Parathyroid adenoma (tissue), 2 donors: ENCODE measurements around the gene MED25.

Experiments used
- H2AFZ ChIP-seq: fragments of 300-600 bp; sonication (generic); one replicate; pipeline ENCODE4 v1.7.0; 2017; ENCODE audit warnings: antibody characterized with exemption, mild to moderate bottlenecking
- H3K27ac ChIP-seq: fragments of 300-600 bp; sonication (generic); one replicate; pipeline ENCODE4 v1.7.0; 2017
- H3K27me3 ChIP-seq: fragments of 300-600 bp; sonication (generic); one replicate; pipeline ENCODE4 v1.7.0; 2017; ENCODE audit warnings: low read length; ENCODE audit not compliant: control insufficient read depth, insufficient read depth
- H3K36me3 ChIP-seq: fragments of 300-600 bp; sonication (generic); one replicate; pipeline ENCODE4 v1.7.0; 2017; ENCODE audit warnings: low read length; ENCODE audit not compliant: control insufficient read depth, insufficient read depth
- H3K4me1 ChIP-seq: fragments of 300-600 bp; sonication (generic); one replicate; pipeline ENCODE4 v1.7.0; 2017; ENCODE audit warnings: control low read depth
- H3K4me2 ChIP-seq: fragments of 300-600 bp; sonication (generic); one replicate; pipeline ENCODE4 v1.7.0; 2017; ENCODE audit warnings: low read length
- H3K4me3 ChIP-seq: fragments of 300-600 bp; sonication (generic); one replicate; pipeline ENCODE4 v1.7.0; 2017; ENCODE audit warnings: low read depth, low read length
- H3K79me2 ChIP-seq: fragments of 300-600 bp; sonication (generic); one replicate; pipeline ENCODE4 v1.7.0; 2017; ENCODE audit warnings: control low read depth
- H3K9ac ChIP-seq: fragments of 300-600 bp; sonication (generic); one replicate; pipeline ENCODE4 v1.7.0; 2017; ENCODE audit warnings: mild to moderate bottlenecking
- H3K9me3 ChIP-seq: fragments of 300-600 bp; sonication (generic); one replicate; pipeline ENCODE4 v1.7.0; 2017; ENCODE audit warnings: low read length; ENCODE audit not compliant: control insufficient read depth
- CTCF ChIP-seq: fragments of 300-600 bp; sonication (generic); IDR thresholded peaks from one replicate; pipeline ENCODE4 v1.7.0; 2017; ENCODE audit warnings: antibody characterized with exemption, mild to moderate bottlenecking
- donor health status: primary hyperparathyroidism.

MED25 gene

GRCh38 chr19:49846408-49846807 is 28.3 kb downstream of the MED25 start:
- no peak for TF ChIP-seq CTCF
- Histone ChIP-seq H3K36me3 (no peaks in the 10 kb centered on the region), H3K79me2 (no peaks in the 10 kb centered on the region), H3K9me3 (no peaks in the 10 kb centered on the region), H2AFZ (no peak overlapping the region), H3K4me1 (no peaks in the 10 kb centered on the region), H3K4me3 (no peak overlapping the region), H3K27ac (no peak overlapping the region), H3K4me2 (no peak overlapping the region), H3K27me3 (no peaks in the 10 kb centered on the region), H3K9ac (no peak overlapping the region)

GRCh38 chr19:49847731-49848696 is 29.9 kb downstream of the MED25 start:
- peaks cover 4% of the 10 kb centered on the region for H3K4me1 ChIP-seq
- no peaks in the 10 kb centered on the region for H3K9me3 ChIP-seq
- H3K27ac ChIP-seq: no peak overlapping the region
- no peaks in the 10 kb centered on the region for H3K27me3 ChIP-seq
- no peaks in the 10 kb centered on the region for H3K36me3 ChIP-seq
- H3K9ac ChIP-seq: no peak overlapping the region
- no peak for TF ChIP-seq CTCF
- H3K4me3 ChIP-seq: no peak overlapping the region
- H2AFZ ChIP-seq: no peak overlapping the region
- peaks cover 10% of the 10 kb centered on the region for H3K79me2 ChIP-seq
- no peak overlapping the region for H3K4me2 ChIP-seq

- H3K9me3 ChIP-seq: no peaks in the 10 kb centered on the region
- H3K4me3 ChIP-seq: no peak overlapping the region
- peaks cover 10% of the 10 kb centered on the region for H3K79me2 ChIP-seq
- no peak for TF ChIP-seq CTCF
- H3K27me3 ChIP-seq: no peaks in the 10 kb centered on the region
- no peak overlapping the region for H2AFZ ChIP-seq
- no peak overlapping the region for H3K4me2 ChIP-seq
- no peak overlapping the region for H3K27ac ChIP-seq
- no peaks in the 10 kb centered on the region for H3K36me3 ChIP-seq
- no peak overlapping the region for H3K9ac ChIP-seq
- H3K4me1 ChIP-seq: peaks cover 4% of the 10 kb centered on the region
These were observed 30.8 kb downstream of the MED25 start for GRCh38 chr19:49848938-49849337.

GRCh38 chr19:49849433-49850220 is 31.5 kb downstream of the MED25 start:
- peak overlapping the region; percentile 82 for H3K4me2 ChIP-seq
- H3K79me2 ChIP-seq: peaks cover 10% of the 10 kb centered on the region
- no peak overlapping the region for H3K9ac ChIP-seq
- H3K4me1 ChIP-seq: peaks cover 4% of the 10 kb centered on the region
- no peaks in the 10 kb centered on the region for H3K36me3 ChIP-seq
- TF ChIP-seq CTCF: no peak
- peak overlapping the region; percentile 96 for H3K27ac ChIP-seq
- H2AFZ ChIP-seq: no peak overlapping the region
- H3K27me3 ChIP-seq: no peaks in the 10 kb centered on the region
- no peaks in the 10 kb centered on the region for H3K9me3 ChIP-seq
- peak overlapping the region; percentile 99 for H3K4me3 ChIP-seq
